NCI-H510A (cell line): ENCODE measurements around the gene MAPK13.

Experiments used
- DNase-seq: peaks from one replicate; lab custom pipeline; 2025; lab: John Stamatoyannopoulos, UW

Gene MAPK13

GRCh38 chr6:36149476-36149875 lies 19.2 kb downstream of the MAPK13 start:
- DNase-seq = no peak

GRCh38 chr6:36150283-36150682 lies 20.0 kb downstream of the MAPK13 start:
- no peak for DNase-seq

GRCh38 chr6:36154286-36154685 lies 24.0 kb downstream of the MAPK13 start:
- DNase-seq = no peak

- no peak for DNase-seq
These were observed 25.3 kb downstream of the MAPK13 start for GRCh38 chr6:36155662-36156061.

GRCh38 chr6:36160147-36160760 lies 29.9 kb downstream of the MAPK13 start:
- no peak for DNase-seq

GRCh38 chr6:36169023-36170007 lies 39.0 kb downstream of the MAPK13 start:
- no peak for DNase-seq

GRCh38 chr6:36170704-36171103 lies 40.4 kb downstream of the MAPK13 start:
- DNase-seq = no peak

GRCh38 chr6:36171573-36171972 lies 41.3 kb downstream of the MAPK13 start:
- DNase-seq = no peak

GRCh38 chr6:36177166-36177565 lies 46.9 kb downstream of the MAPK13 start:
- DNase-seq = no peak

- no peak for DNase-seq
These were observed 48.2 kb downstream of the MAPK13 start for GRCh38 chr6:36178544-36178943.

GRCh38 chr6:36180126-36180525 lies 49.8 kb downstream of the MAPK13 start:
- DNase-seq = no peak

GRCh38 chr6:36184311-36184710 lies 54.0 kb downstream of the MAPK13 start:
- DNase-seq = no peak

GRCh38 chr6:36186199-36186598 lies 55.9 kb downstream of the MAPK13 start:
- no peak for DNase-seq

GRCh38 chr6:36187446-36187845 lies 57.1 kb downstream of the MAPK13 start:
- DNase-seq = no peak
